ENCODE data around the gene MYH9. TPM values are rescaled to one million over a fixed set of nuclear protein-coding genes. Genes with fewer than 3 reads are reported as not detected.

Gene MYH9
- total and polyA plus RNA-seq, 10 donors, result 59.8 to 1,376 (median 711) TPM

DNA sequence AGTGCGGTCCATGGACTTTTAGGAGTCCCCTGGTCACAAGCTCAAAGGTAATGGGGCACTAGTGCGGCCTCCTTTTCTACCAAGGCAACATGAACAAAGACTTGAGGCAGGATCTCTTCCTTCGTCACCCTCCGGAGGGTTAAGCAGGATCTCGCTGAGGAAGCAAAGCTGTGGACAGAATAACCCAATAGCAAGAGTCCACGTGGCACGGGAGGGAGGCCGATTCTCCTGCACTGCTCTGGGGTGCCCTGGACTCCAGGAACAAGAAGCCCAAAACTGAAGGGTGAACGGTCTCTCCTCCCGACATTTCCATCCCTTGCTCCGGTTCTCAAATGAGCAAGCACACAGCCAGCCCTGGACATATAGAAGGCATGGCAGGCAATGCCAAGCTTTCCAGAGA lies 20.7 kb downstream of the MYH9 start:
- peak overlapping the region in 1 of 8 donors; percentile 52 for H3K4me3 ChIP-seq
- intact Hi-C loops (cut with DNase I; ENCODE audit: low total_unique reads), result no loop called here

DNA sequence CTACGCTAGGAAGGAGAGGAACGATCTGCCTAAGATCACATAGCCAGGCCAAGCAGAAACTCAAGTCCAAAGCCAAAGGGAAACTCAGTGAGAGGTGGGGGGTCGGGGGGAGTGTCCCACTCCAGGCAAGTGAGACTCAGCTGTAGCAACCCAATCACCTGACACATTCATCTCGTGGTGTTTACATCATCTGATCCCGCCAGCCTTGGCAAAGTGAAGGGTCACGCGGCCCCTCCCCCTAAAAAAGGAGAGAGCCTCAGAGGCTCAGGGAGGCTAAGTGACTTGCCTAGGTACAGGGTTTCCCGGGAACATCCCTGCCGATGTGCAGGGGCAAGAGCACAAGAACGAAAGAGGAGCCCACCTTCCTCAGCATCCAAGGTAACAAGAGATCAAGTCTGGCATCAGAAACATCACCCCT lies 21.5 kb downstream of the MYH9 start:
- WGBS, 5 donors, result 46 to 59% (median 52%) methylated on average over 8 to 10 of the region's 10 CpGs
- H3K27me3 ChIP-seq (replicated peaks in 1 of 7), result no peaks in the 10 kb centered on the region
- H3K4me3 ChIP-seq, result peak overlapping the region in 1 of 8 donors; percentile 52
- no peaks in the 10 kb centered on the region for H3K9me3 ChIP-seq
- peak overlapping the region; percentile 36 to 100 (median 98) for H3K27ac ChIP-seq
- peaks cover 0 to 71% (median 9%) of the 10 kb centered on the region in 6 donors for H3K36me3 ChIP-seq
- TF ChIP-seq POLR2A (IDR thresholded peaks at IDR 0.05) (no peak), POLR2AphosphoS5 (IDR thresholded peaks at IDR 0.05) (peak in 2 of 3 donors; percentile 6 to 26)
- TF ChIP-seq, protein P1, sequence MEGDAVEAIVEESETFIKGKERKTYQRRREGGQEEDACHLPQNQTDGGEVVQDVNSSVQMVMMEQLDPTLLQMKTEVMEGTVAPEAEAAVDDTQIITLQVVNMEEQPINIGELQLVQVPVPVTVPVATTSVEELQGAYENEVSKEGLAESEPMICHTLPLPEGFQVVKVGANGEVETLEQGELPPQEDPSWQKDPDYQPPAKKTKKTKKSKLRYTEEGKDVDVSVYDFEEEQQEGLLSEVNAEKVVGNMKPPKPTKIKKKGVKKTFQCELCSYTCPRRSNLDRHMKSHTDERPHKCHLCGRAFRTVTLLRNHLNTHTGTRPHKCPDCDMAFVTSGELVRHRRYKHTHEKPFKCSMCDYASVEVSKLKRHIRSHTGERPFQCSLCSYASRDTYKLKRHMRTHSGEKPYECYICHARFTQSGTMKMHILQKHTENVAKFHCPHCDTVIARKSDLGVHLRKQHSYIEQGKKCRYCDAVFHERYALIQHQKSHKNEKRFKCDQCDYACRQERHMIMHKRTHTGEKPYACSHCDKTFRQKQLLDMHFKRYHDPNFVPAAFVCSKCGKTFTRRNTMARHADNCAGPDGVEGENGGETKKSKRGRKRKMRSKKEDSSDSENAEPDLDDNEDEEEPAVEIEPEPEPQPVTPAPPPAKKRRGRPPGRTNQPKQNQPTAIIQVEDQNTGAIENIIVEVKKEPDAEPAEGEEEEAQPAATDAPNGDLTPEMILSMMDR (IDR thresholded peaks at IDR 0.05 in 8 of 11, conservative IDR thresholded peaks at IDR 0.05 in 3 of 11), result no peak
- no peak for DNase-seq
- peaks cover 98 to 100% (median 100%) of the 10 kb centered on the region in 6 donors for H3K4me1 ChIP-seq
- intact Hi-C loops (cut with DNase I; ENCODE audit: low total_unique reads), result no loop called here

More for the DNA sequence above, 20.7 kb downstream of the MYH9 start:
- WGBS, 5 donors, result 62 to 78% (median 67%) methylated on average over 11 of the region's 11 CpGs
- no peak for TF ChIP-seq POLR2AphosphoS5 (IDR thresholded peaks at IDR 0.05)
- TF ChIP-seq, protein P1 (IDR thresholded peaks at IDR 0.05 in 8 of 11, conservative IDR thresholded peaks at IDR 0.05 in 3 of 11), result no peak
- Histone ChIP-seq H3K9me3 (no peaks in the 10 kb centered on the region), H3K27ac (peak overlapping the region; percentile 36 to 100 (median 98)), H3K4me1 (peaks cover 98 to 100% (median 100%) of the 10 kb centered on the region in 6 donors), H3K27me3 (replicated peaks in 1 of 7) (no peaks in the 10 kb centered on the region), H3K36me3 (peaks cover 0 to 66% (median 9%) of the 10 kb centered on the region in 6 donors)
- no peak for DNase-seq

DNA sequence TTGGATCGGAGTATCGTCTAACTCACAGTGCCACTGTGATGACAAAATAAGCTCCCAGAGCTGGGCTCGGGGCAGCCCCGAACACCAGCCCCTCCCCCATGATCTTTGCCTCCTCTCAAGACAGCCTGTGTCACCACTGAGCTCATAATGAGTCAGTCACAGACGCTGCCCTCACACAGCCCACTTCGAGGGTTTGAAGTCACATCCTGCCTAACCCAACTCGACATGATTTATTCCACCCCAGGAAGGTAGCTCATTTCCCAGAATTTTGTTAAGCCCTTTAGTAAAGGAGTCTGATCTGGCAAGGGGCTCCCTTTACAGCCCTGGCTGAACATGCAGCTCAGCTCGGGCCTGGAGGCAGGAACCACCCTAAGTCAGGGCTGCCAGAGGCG lies 22.8 kb downstream of the MYH9 start:
- Histone ChIP-seq H3K9me3 (no peaks in the 10 kb centered on the region), H3K4me3 (peak overlapping the region in 1 of 8 donors; percentile 30), H3K27ac (peak overlapping the region; percentile 71 to 100 (median 98)), H3K27me3 (replicated peaks in 1 of 7) (no peaks in the 10 kb centered on the region), H3K36me3 (peaks cover 0 to 83% (median 9%) of the 10 kb centered on the region in 6 donors), H3K4me1 (peaks cover 95 to 100% (median 100%) of the 10 kb centered on the region in 6 donors)
- no peak for DNase-seq
- WGBS, 5 donors, result 6 to 17% (median 11%) methylated on average over 7 to 9 of the region's 9 CpGs
- TF ChIP-seq POLR2AphosphoS5 (IDR thresholded peaks at IDR 0.05) (peak in 2 of 3 donors; percentile 46 to 87), POLR2A (IDR thresholded peaks at IDR 0.05) (no peak)
- intact Hi-C loops (cut with DNase I; ENCODE audit: low total_unique reads), result no loop called here

DNA sequence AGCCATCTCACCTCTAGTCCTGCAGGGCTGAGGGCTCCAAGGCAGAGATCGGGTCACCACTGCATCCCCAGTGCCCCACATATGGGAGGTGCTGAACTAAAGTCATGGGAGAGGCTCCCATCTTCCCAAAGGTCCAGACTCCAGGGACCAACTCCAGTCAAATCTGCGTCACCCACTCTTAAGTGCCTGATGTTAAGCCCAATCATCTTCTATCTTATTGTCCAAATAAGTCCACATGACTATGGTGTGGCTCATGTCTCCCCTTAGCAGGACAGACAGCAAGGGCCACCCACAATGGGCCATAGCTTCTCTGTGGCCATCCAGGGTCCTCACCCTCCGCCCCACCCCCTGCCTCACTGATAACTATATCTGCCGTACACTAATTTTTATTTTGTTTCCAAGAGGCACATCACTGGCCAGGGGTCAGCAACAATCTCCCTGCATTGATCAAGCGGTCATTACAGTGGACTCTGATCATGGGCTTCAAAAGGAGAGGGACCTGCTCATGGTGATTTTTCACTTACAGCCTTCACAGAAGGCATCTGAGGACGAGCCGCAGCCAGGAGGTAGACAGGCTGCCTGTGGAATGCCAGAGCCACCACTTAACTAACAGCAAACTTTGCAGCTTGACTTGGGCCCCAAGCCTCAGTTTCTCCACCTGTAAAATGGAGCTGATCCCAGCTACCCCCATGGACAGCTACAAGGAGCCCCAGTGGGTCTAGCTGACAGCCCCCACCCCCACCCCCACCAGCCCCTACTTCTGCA lies 23.3 kb downstream of the MYH9 start:
- Histone ChIP-seq H3K27ac (peak overlapping the region; percentile 71 to 100 (median 98)), H3K9me3 (no peaks in the 10 kb centered on the region), H3K4me3 (peak overlapping the region in 1 of 8 donors; percentile 30), H3K4me1 (peaks cover 93 to 100% (median 100%) of the 10 kb centered on the region in 6 donors), H3K27me3 (replicated peaks in 1 of 7) (no peaks in the 10 kb centered on the region), H3K36me3 (peaks cover 0 to 80% (median 9%) of the 10 kb centered on the region in 6 donors)
- TF ChIP-seq POLR2A (IDR thresholded peaks at IDR 0.05), result no peak
- peak in 1 of 3 donors; percentile 22 for TF ChIP-seq POLR2AphosphoS5 (IDR thresholded peaks at IDR 0.05)
- no peak for DNase-seq
- intact Hi-C loops (cut with DNase I; ENCODE audit: low total_unique reads), result no loop called here
- 72 to 83% (median 78%) methylated on average over 7 of the region's 7 CpGs for whole genome bisulfite sequencing, 5 donors

Data from spleen (tissue), 11 donors.